ENCODE data around the gene IFT81.

DNA sequence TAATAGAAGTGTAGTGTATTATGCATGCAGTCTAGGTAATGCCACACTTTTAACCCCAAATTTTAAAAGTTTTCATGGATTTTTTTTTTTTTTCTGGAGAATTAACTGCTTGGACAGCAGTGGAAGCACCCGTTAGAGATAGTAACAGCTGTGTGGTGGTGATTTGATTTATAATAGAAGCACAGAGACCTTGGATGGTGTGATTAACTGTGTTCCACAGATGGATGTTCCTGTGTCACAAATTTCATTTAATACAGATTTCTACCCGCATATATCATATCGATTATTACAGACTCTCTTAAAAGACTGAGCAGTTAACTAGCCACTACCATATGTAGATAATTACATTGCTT, 47.0 kb downstream of the IFT81 start:
- no peak for TF ChIP-seq YY1 (IDR thresholded peaks at IDR 0.05; ENCODE audit: insufficient read depth, insufficient read length)
- no peak for TF ChIP-seq SUZ12 (IDR thresholded peaks at IDR 0.05; ENCODE audit: extremely low read depth, insufficient read depth, insufficient read length)
